ENCODE results near the gene ABCA4.

DNA sequence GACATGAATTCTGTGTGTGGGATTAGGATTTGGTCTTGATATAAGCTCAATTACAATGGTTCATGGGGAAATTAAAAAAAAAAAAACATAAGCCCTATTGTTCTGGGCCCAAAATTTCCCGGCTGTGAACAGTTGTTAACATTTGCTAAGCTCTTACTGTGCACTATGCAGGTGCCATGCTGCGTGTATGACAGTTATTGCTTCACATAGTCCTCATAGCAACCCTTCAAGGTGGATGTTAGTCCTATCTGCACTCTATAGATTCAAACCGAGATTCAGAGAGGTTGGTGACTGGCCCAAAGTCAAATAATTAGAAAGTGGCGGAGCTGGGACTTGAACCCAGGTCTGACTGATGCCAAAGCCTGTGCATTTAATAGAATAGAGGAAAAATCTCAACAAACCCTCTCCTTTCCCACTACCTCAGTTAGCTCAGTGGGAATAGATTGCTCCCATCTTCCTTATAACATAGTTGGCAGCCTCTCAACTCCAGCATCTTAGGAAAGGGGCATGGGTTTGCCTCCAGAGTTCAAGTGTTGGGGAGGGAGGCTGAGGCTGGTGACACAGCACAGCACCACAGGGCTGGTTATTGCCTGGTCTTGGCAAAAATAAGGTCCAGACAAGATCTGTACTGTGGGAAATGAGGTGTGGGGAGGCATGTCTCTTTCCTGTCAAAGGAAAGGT, 156.7 kb downstream of the ABCA4 start:
- TF ChIP-seq ZFP30 (CRISPR knock-in tag; IDR thresholded peaks at IDR 0.05) (no peak), ZNF8 (CRISPR knock-in tag; IDR thresholded peaks at IDR 0.05) (no peak), OSR1 (CRISPR knock-in tag; IDR thresholded peaks at IDR 0.05) (no peak), TOX (CRISPR knock-in tag; IDR thresholded peaks at IDR 0.05; ENCODE audit: borderline replicate concordance) (no peak), ISL1 (CRISPR knock-in tag; IDR thresholded peaks at IDR 0.05) (no peak), TCF4 (CRISPR knock-in tag; IDR thresholded peaks at IDR 0.05; ENCODE audit: borderline replicate concordance) (no peak), PPARA (CRISPR knock-in tag; IDR thresholded peaks at IDR 0.05; ENCODE audit: borderline replicate concordance) (no peak), ZFP3 (CRISPR knock-in tag; IDR thresholded peaks at IDR 0.05) (no peak), ZNF565 (CRISPR knock-in tag; conservative IDR thresholded peaks at IDR 0.05; ENCODE audit: low read depth) (no peak), PATZ1 (CRISPR knock-in tag; IDR thresholded peaks at IDR 0.05; ENCODE audit: borderline replicate concordance) (no peak), CSDC2 (CRISPR knock-in tag; IDR thresholded peaks at IDR 0.05) (no peak), ZNF70 (CRISPR knock-in tag; IDR thresholded peaks at IDR 0.05) (no peak)
- TF ChIP-seq, protein P1, sequence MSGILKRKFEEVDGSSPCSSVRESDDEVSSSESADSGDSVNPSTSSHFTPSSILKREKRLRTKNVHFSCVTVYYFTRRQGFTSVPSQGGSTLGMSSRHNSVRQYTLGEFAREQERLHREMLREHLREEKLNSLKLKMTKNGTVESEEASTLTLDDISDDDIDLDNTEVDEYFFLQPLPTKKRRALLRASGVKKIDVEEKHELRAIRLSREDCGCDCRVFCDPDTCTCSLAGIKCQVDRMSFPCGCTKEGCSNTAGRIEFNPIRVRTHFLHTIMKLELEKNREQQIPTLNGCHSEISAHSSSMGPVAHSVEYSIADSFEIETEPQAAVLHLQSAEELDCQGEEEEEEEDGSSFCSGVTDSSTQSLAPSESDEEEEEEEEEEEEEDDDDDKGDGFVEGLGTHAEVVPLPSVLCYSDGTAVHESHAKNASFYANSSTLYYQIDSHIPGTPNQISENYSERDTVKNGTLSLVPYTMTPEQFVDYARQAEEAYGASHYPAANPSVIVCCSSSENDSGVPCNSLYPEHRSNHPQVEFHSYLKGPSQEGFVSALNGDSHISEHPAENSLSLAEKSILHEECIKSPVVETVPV (CRISPR knock-in tag; IDR thresholded peaks at IDR 0.05): no peak

All from SK-N-SH treated with all-trans-retinoic acid at 6 μM for 48 hours (cell line).